ENCODE results near the gene ITPKA. TPM values are rescaled to one million over a fixed set of nuclear protein-coding genes. Genes with fewer than 3 reads are reported as not detected.

The ITPKA gene
- total RNA-seq, 3 donors from 2014 or later = 0.20 to 0.47 (median 0.27) TPM

GRCh38 chr15:41511331-41511898 lies 17.7 kb downstream of the ITPKA start:
- ATAC-seq = peak in 1 of 2 donors; percentile 8
- no peaks in the 10 kb centered on the region for H3K36me3 Mint-ChIP-seq (ENCODE audit: insufficient read depth)
- no peaks in the 10 kb centered on the region for H3K9me3 Mint-ChIP-seq
- H3K4me3 Mint-ChIP-seq = no peak overlapping the region
- no peak for DNase-seq
- peaks cover 29% of the 10 kb centered on the region for H3K27me3 Mint-ChIP-seq (ENCODE audit: low read depth)
- H3K4me1 Mint-ChIP-seq (ENCODE audit: low read depth) = peaks cover 24% of the 10 kb centered on the region

GRCh38 chr15:41511899-41512369 lies 18.3 kb downstream of the ITPKA start:
- H3K27me3 Mint-ChIP-seq (ENCODE audit: low read depth) = peaks cover 29% of the 10 kb centered on the region
- H3K4me1 Mint-ChIP-seq (ENCODE audit: low read depth) = peaks cover 24% of the 10 kb centered on the region
- H3K4me3 Mint-ChIP-seq = peak overlapping the region; percentile 70
- H3K9me3 Mint-ChIP-seq = no peaks in the 10 kb centered on the region
- no peaks in the 10 kb centered on the region for H3K36me3 Mint-ChIP-seq (ENCODE audit: insufficient read depth)
- DNase-seq (no peak), ATAC-seq (peak; percentile 36 to 47)

GRCh38 chr15:41512512-41512939 lies 18.9 kb downstream of the ITPKA start:
- peak in 1 of 2 donors; percentile 12 for ATAC-seq

GRCh38 chr15:41512940-41513505 lies 19.3 kb downstream of the ITPKA start:
- H3K9me3 Mint-ChIP-seq = no peaks in the 10 kb centered on the region
- peak; percentile 38 to 50 for ATAC-seq
- peaks cover 26% of the 10 kb centered on the region for H3K27me3 Mint-ChIP-seq (ENCODE audit: low read depth)

More at GRCh38 chr15:41512512-41512939, 18.9 kb downstream of the ITPKA start:
- no peaks in the 10 kb centered on the region for H3K9me3 Mint-ChIP-seq
- no peak for DNase-seq
- H3K27me3 Mint-ChIP-seq (ENCODE audit: low read depth) = peaks cover 29% of the 10 kb centered on the region
- H3K4me3 Mint-ChIP-seq = peak overlapping the region; percentile 70
- H3K4me1 Mint-ChIP-seq (ENCODE audit: low read depth) = peaks cover 24% of the 10 kb centered on the region
- H3K36me3 Mint-ChIP-seq (ENCODE audit: insufficient read depth) = peaks cover 4% of the 10 kb centered on the region

GRCh38 chr15:41513506-41514227 lies 20.0 kb downstream of the ITPKA start, which contains the start of gene LTK:
Gene LTK, minus strand, starts transcription at chr15:41513827. Its CDS starts 118 bp downstream, at chr15:41513709.
- DNase-seq = peak; percentile 17
- H3K36me3 Mint-ChIP-seq (ENCODE audit: insufficient read depth) = peaks cover 8% of the 10 kb centered on the region

More at GRCh38 chr15:41512940-41513505, 19.3 kb downstream of the ITPKA start:
- Mint-ChIP-seq H3K36me3 (ENCODE audit: insufficient read depth) (peaks cover 6% of the 10 kb centered on the region), H3K4me3 (peak overlapping the region; percentile 70), H3K4me1 (ENCODE audit: low read depth) (peaks cover 24% of the 10 kb centered on the region)
- no peak for DNase-seq

GRCh38 chr15:41517895-41518449 lies 24.3 kb downstream of the ITPKA start:
- H3K4me1 Mint-ChIP-seq (ENCODE audit: low read depth) = peaks cover 14% of the 10 kb centered on the region
- H3K27me3 Mint-ChIP-seq (ENCODE audit: low read depth) = peaks cover 6% of the 10 kb centered on the region
- H3K36me3 Mint-ChIP-seq (ENCODE audit: insufficient read depth) = peaks cover 16% of the 10 kb centered on the region
- no peak overlapping the region for H3K4me3 Mint-ChIP-seq
- DNase-seq (no peak), ATAC-seq (no peak)
- no peaks in the 10 kb centered on the region for H3K9me3 Mint-ChIP-seq

More at GRCh38 chr15:41513506-41514227, 20.0 kb downstream of the ITPKA start, which contains the start of gene LTK:
- H3K27me3 Mint-ChIP-seq (ENCODE audit: low read depth) = peaks cover 26% of the 10 kb centered on the region
- H3K9me3 Mint-ChIP-seq = no peaks in the 10 kb centered on the region
- H3K4me1 Mint-ChIP-seq (ENCODE audit: low read depth) = peaks cover 24% of the 10 kb centered on the region
- peak within 1 kb of the TSS; percentile 70 for H3K4me3 Mint-ChIP-seq
- peak; percentile 16 to 29 for ATAC-seq

GRCh38 chr15:41520636-41521035 lies 27.0 kb downstream of the ITPKA start:
- H3K9me3 Mint-ChIP-seq = no peaks in the 10 kb centered on the region
- H3K27me3 Mint-ChIP-seq (ENCODE audit: low read depth) = no peaks in the 10 kb centered on the region
- no peaks in the 10 kb centered on the region for H3K4me1 Mint-ChIP-seq (ENCODE audit: low read depth)
- H3K36me3 Mint-ChIP-seq (ENCODE audit: insufficient read depth) = peaks cover 22% of the 10 kb centered on the region
- ATAC-seq (no peak), DNase-seq (no peak)
- H3K4me3 Mint-ChIP-seq = no peak overlapping the region

GRCh38 chr15:41521614-41522013 lies 27.9 kb downstream of the ITPKA start:
- Mint-ChIP-seq H3K27me3 (ENCODE audit: low read depth) (no peaks in the 10 kb centered on the region), H3K9me3 (no peaks in the 10 kb centered on the region), H3K4me1 (ENCODE audit: low read depth) (no peaks in the 10 kb centered on the region), H3K36me3 (ENCODE audit: insufficient read depth) (peaks cover 26% of the 10 kb centered on the region), H3K4me3 (no peak overlapping the region)
- DNase-seq (no peak), ATAC-seq (no peak)

- ATAC-seq = no peak
- no peaks in the 10 kb centered on the region for H3K9me3 Mint-ChIP-seq
- H3K36me3 Mint-ChIP-seq (ENCODE audit: insufficient read depth) = peaks cover 23% of the 10 kb centered on the region
- H3K27me3 Mint-ChIP-seq (ENCODE audit: low read depth) = no peaks in the 10 kb centered on the region
- DNase-seq = no peak
- no peak overlapping the region for H3K4me3 Mint-ChIP-seq
- no peaks in the 10 kb centered on the region for H3K4me1 Mint-ChIP-seq (ENCODE audit: low read depth)
Observed at GRCh38 chr15:41523097-41523496, 29.4 kb downstream of the ITPKA start.

GRCh38 chr15:41530363-41530956 lies 36.8 kb downstream of the ITPKA start:
- Mint-ChIP-seq H3K9me3 (no peaks in the 10 kb centered on the region), H3K4me1 (ENCODE audit: low read depth) (no peaks in the 10 kb centered on the region), H3K4me3 (no peak overlapping the region), H3K36me3 (ENCODE audit: insufficient read depth) (peaks cover 29% of the 10 kb centered on the region), H3K27me3 (ENCODE audit: low read depth) (no peaks in the 10 kb centered on the region)
- no peak for DNase-seq
- no peak for ATAC-seq

- Mint-ChIP-seq H3K9me3 (no peaks in the 10 kb centered on the region), H3K4me1 (ENCODE audit: low read depth) (peaks cover 9% of the 10 kb centered on the region), H3K4me3 (no peak overlapping the region), H3K27me3 (ENCODE audit: low read depth) (no peaks in the 10 kb centered on the region), H3K36me3 (ENCODE audit: insufficient read depth) (peaks cover 19% of the 10 kb centered on the region)
- no peak for DNase-seq
- ATAC-seq = no peak
Observed at GRCh38 chr15:41535544-41535943, 41.9 kb downstream of the ITPKA start.

GRCh38 chr15:41536866-41537265 lies 43.2 kb downstream of the ITPKA start:
- H3K4me3 Mint-ChIP-seq = no peak overlapping the region
- DNase-seq = no peak
- H3K36me3 Mint-ChIP-seq (ENCODE audit: insufficient read depth) = peaks cover 20% of the 10 kb centered on the region
- peaks cover 9% of the 10 kb centered on the region for H3K4me1 Mint-ChIP-seq (ENCODE audit: low read depth)
- ATAC-seq = no peak
- H3K9me3 Mint-ChIP-seq = no peaks in the 10 kb centered on the region
- H3K27me3 Mint-ChIP-seq (ENCODE audit: low read depth) = no peaks in the 10 kb centered on the region

- DNase-seq = no peak
- Mint-ChIP-seq H3K27me3 (ENCODE audit: low read depth) (no peaks in the 10 kb centered on the region), H3K9me3 (no peaks in the 10 kb centered on the region), H3K4me1 (ENCODE audit: low read depth) (peaks cover 11% of the 10 kb centered on the region), H3K4me3 (peak overlapping the region; percentile 97), H3K36me3 (ENCODE audit: insufficient read depth) (peaks cover 2% of the 10 kb centered on the region)
- ATAC-seq = no peak
Observed at GRCh38 chr15:41543521-41543870, 49.8 kb downstream of the ITPKA start.

- DNase-seq (no peak), ATAC-seq (no peak)
- Mint-ChIP-seq H3K9me3 (no peaks in the 10 kb centered on the region), H3K4me1 (ENCODE audit: low read depth) (peaks cover 9% of the 10 kb centered on the region), H3K4me3 (peak overlapping the region; percentile 97), H3K36me3 (ENCODE audit: insufficient read depth) (peaks cover 2% of the 10 kb centered on the region), H3K27me3 (ENCODE audit: low read depth) (no peaks in the 10 kb centered on the region)
Observed at GRCh38 chr15:41544650-41545015, 51.0 kb downstream of the ITPKA start.
